ENCODE results near the gene GLP2R. TPM values are rescaled to one million over a fixed set of nuclear protein-coding genes. Genes with fewer than 3 reads are reported as not detected.

The GLP2R gene
- total and polyA plus RNA-seq, 12 donors = 0.09 to 0.41 (median 0.19) TPM; not detected in 2

GRCh38 chr17:9792181-9792840 is 33.4 kb upstream of the GLP2R start:
- Histone ChIP-seq H3K4me1 (peaks cover 0 to 14% (median 5%) of the 10 kb centered on the region in 9 donors), H3K4me3 (no peak overlapping the region), H3K9me3 (no peaks in the 10 kb centered on the region), H3K27ac (no peak overlapping the region), H3K36me3 (no peaks in the 10 kb centered on the region), H3K27me3 (peaks cover 0 to 8% (median 0%) of the 10 kb centered on the region in 7 donors)
- intact Hi-C loops (cut with DNase I) = no loop called here
- TF ChIP-seq, protein P1, sequence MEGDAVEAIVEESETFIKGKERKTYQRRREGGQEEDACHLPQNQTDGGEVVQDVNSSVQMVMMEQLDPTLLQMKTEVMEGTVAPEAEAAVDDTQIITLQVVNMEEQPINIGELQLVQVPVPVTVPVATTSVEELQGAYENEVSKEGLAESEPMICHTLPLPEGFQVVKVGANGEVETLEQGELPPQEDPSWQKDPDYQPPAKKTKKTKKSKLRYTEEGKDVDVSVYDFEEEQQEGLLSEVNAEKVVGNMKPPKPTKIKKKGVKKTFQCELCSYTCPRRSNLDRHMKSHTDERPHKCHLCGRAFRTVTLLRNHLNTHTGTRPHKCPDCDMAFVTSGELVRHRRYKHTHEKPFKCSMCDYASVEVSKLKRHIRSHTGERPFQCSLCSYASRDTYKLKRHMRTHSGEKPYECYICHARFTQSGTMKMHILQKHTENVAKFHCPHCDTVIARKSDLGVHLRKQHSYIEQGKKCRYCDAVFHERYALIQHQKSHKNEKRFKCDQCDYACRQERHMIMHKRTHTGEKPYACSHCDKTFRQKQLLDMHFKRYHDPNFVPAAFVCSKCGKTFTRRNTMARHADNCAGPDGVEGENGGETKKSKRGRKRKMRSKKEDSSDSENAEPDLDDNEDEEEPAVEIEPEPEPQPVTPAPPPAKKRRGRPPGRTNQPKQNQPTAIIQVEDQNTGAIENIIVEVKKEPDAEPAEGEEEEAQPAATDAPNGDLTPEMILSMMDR (IDR thresholded peaks at IDR 0.05) = no peak
- 92 to 93% methylated on average over 15 of the region's 15 CpGs for WGBS, 2 donors
- ATAC-seq (no peak), DNase-seq (no peak)

DNA sequence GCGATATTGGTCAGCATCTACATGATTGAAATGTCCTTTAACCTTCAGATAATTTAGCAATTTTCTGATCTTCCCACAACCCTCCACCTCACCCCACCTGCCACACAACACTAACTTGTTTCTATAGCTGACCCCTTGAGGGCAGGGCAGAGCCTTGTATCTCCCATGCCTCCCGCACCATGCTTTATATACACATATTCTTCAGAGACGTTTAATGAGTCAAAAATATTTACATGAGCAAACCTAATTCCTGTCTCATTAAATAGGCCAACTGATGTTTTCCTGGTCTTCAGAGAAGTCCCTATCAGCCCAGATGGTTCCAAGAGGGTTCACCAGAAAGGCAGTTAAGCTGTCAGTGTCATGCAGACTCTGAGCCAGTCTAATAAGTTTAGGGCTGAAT is 27.7 kb upstream of the GLP2R start:
- Histone ChIP-seq H3K4me1 (peaks cover 0 to 5% (median 0%) of the 10 kb centered on the region in 9 donors), H3K27ac (no peak overlapping the region), H3K4me3 (no peak overlapping the region), H3K9me3 (no peaks in the 10 kb centered on the region), H3K36me3 (no peaks in the 10 kb centered on the region), H3K27me3 (peaks cover 0 to 42% (median 30%) of the 10 kb centered on the region in 7 donors)
- intact Hi-C loops (cut with DNase I) = no loop called here
- DNase-seq (no peak), ATAC-seq (no peak)
- 72 to 75% methylated on average over 3 of the region's 3 CpGs for WGBS, 2 donors
- TF ChIP-seq, protein P1 (IDR thresholded peaks at IDR 0.05) = no peak

GRCh38 chr17:9798724-9799123 is 27.0 kb upstream of the GLP2R start:
- Histone ChIP-seq H3K27me3 (peaks cover 0 to 48% (median 30%) of the 10 kb centered on the region in 7 donors), H3K4me1 (peaks cover 0 to 5% (median 0%) of the 10 kb centered on the region in 9 donors), H3K27ac (no peak overlapping the region), H3K4me3 (no peak overlapping the region), H3K9me3 (peaks cover 0 to 3% (median 0%) of the 10 kb centered on the region in 11 donors), H3K36me3 (no peaks in the 10 kb centered on the region)
- peak in 1 of 8 donors; percentile 64 for ATAC-seq
- 44 to 51% methylated on average over 7 of the region's 7 CpGs for WGBS, 2 donors
- DNase-seq = no peak
- intact Hi-C loops (cut with DNase I) = no loop called here
- TF ChIP-seq, protein P1 (IDR thresholded peaks at IDR 0.05) = no peak

DNA sequence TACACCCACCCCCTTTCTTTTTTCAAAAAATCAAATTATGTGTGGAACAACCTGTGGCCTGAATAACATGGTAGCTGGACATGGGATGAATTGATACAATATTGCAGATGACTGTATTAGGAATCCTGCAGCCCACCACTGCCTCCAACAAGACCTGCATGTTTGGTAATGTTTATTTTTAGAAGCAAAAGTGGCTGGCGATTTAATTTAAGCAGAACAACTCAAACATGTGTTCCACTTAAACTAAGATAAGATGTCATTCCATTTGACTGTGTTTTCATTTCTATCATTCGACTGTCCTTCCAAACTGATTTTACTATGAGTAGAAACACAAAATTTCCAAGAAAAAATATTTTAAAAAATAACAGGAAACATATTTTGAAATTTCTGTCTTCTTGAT is 24.2 kb upstream of the GLP2R start:
- peak in 4 of 8 donors; percentile 63 to 86 (median 67) for ATAC-seq
- TF ChIP-seq, protein P1 (IDR thresholded peaks at IDR 0.05) = no peak

More for the DNA sequence above, 24.2 kb upstream of the GLP2R start:
- Histone ChIP-seq H3K4me3 (no peak overlapping the region), H3K36me3 (no peaks in the 10 kb centered on the region), H3K27ac (no peak overlapping the region), H3K4me1 (peaks cover 0 to 5% (median 0%) of the 10 kb centered on the region in 9 donors), H3K27me3 (peaks cover 0 to 59% (median 41%) of the 10 kb centered on the region in 7 donors), H3K9me3 (peaks cover 0 to 24% (median 0%) of the 10 kb centered on the region in 11 donors)
- DNase-seq = no peak
- WGBS, 2 donors = 17 to 25% methylated on average over 2 of the region's 2 CpGs
- intact Hi-C loops (cut with DNase I) = loop anchor here in 2 of 10 donors (10.0 kb wide), 1 partner anchor 83 kb away; no protein-coding TSS in a partner anchor

All from heart right ventricle (tissue), 16 donors.